Astrocyte (in vitro differentiated cells and primary cell): Measurements from ENCODE around the gene KRT12. TPM values are rescaled to one million over a fixed set of nuclear protein-coding genes. Genes with fewer than 3 reads are reported as not detected.

Experiments
- DNase-seq: peaks from one replicate; pipeline ENCODE4 v3.0.0-alpha.2; 2010; ENCODE audit warnings: low read depth
- FAIRE-seq: peaks from 2 replicates; lab custom pipeline; 2011; peaks lifted over from hg19 to GRCh38; lab: Jason Lieb, UNC
- H2AFZ ChIP-seq: 2 replicates; pipeline ENCODE4 v1.6.0; 2012; ENCODE audit warnings: low read depth, low read length, inconsistent platforms
- H3K27ac ChIP-seq: 2 replicates; pipeline ENCODE4 v1.5.1; 2011; ENCODE audit warnings: low read depth, low read length, inconsistent platforms
- H3K27me3 ChIP-seq: 2 replicates; pipeline ENCODE4 v1.6.0; 2011; ENCODE audit warnings: low read length, inconsistent platforms; ENCODE audit not compliant: insufficient read depth
- H3K36me3 ChIP-seq: 2 replicates; pipeline ENCODE4 v1.5.1; 2011; ENCODE audit warnings: low read length, inconsistent platforms; ENCODE audit not compliant: insufficient read depth
- H3K4me1 ChIP-seq: 2 replicates; pipeline ENCODE4 v1.5.1; 2011; ENCODE audit warnings: low read length, inconsistent platforms; ENCODE audit not compliant: insufficient read depth
- H3K4me2 ChIP-seq: 2 replicates; pipeline ENCODE4 v1.6.0; 2012; ENCODE audit warnings: low read length, inconsistent platforms
- H3K4me3 ChIP-seq: 2 replicates; pipeline ENCODE4 v1.5.1; 2011; ENCODE audit warnings: low read depth, mild to moderate bottlenecking, low read length, inconsistent platforms; ENCODE audit not compliant: insufficient read depth
- H3K79me2 ChIP-seq: 2 replicates; pipeline ENCODE4 v1.6.0; 2012; ENCODE audit warnings: mild to moderate bottlenecking, low read length, inconsistent platforms; ENCODE audit not compliant: insufficient read depth
- H3K9ac ChIP-seq: 2 replicates; pipeline ENCODE4 v1.6.0; 2012; ENCODE audit warnings: mild to moderate bottlenecking, low read length, inconsistent platforms
- H3K9me3 ChIP-seq: 2 replicates; pipeline ENCODE4 v1.5.1; 2012; ENCODE audit warnings: low read depth, mild to moderate bottlenecking, low read length, inconsistent platforms; ENCODE audit not compliant: insufficient read depth
- H4K20me1 ChIP-seq: 2 replicates; pipeline ENCODE4 v1.6.0; 2012; ENCODE audit warnings: low read length, inconsistent platforms; ENCODE audit not compliant: insufficient read depth
- H3K27ac Mint-ChIP-seq: one replicate; pipeline ENCODE4 v1.8.0; 2021; ENCODE audit warnings: mild to moderate bottlenecking, mixed read lengths; ENCODE audit not compliant: unreplicated experiment
- H3K27me3 Mint-ChIP-seq: one replicate; pipeline ENCODE4 v1.8.0; 2021; ENCODE audit warnings: low read depth, mixed read lengths; ENCODE audit not compliant: unreplicated experiment
- H3K36me3 Mint-ChIP-seq: one replicate; pipeline ENCODE4 v1.8.0; 2021; ENCODE audit warnings: low read depth, mixed read lengths; ENCODE audit not compliant: unreplicated experiment
- H3K4me1 Mint-ChIP-seq: one replicate; pipeline ENCODE4 v1.8.0; 2021; ENCODE audit warnings: low read depth, mixed read lengths; ENCODE audit not compliant: unreplicated experiment
- H3K4me3 Mint-ChIP-seq: one replicate; pipeline ENCODE4 v1.8.0; 2021; ENCODE audit warnings: mild to moderate bottlenecking, moderate library complexity, mixed read lengths; ENCODE audit not compliant: unreplicated experiment
- H3K9me3 Mint-ChIP-seq: one replicate; pipeline ENCODE4 v1.8.0; 2021; ENCODE audit warnings: mild to moderate bottlenecking, mixed read lengths; ENCODE audit not compliant: unreplicated experiment
- CTCF ChIP-seq: IDR thresholded peaks from 2 replicates; pipeline ENCODE4 v1.5.1; 2011; ENCODE audit warnings: low read depth, mild to moderate bottlenecking, inconsistent platforms, low read length, moderate library complexity; ENCODE audit not compliant: insufficient read depth
- EZH2 ChIP-seq: IDR thresholded peaks from 2 replicates; pipeline ENCODE4 v1.6.1; 2012; ENCODE audit warnings: mild to moderate bottlenecking, low read length, inconsistent platforms; ENCODE audit not compliant: insufficient read depth
- total RNA-seq: library from RNA; stranded (reverse); gene quantifications from 2 replicates; pipeline ENCODE4 v1.2.1, GENCODE V29; 2021

The KRT12 gene
- total RNA-seq, 1 donor from 2014 or later, result not detected

GRCh38 chr17:40818343-40818732, 48.7 kb downstream of the KRT12 start:
- TF ChIP-seq EZH2 (no peak), CTCF (no peak)
- Histone ChIP-seq H2AFZ (no peak overlapping the region), H3K27me3 (no peaks in the 10 kb centered on the region), H3K27ac (peak overlapping the region; percentile 80), H3K36me3 (peaks cover 13% of the 10 kb centered on the region), H3K4me3 (peak overlapping the region; percentile 83), H3K79me2 (peaks cover 24% of the 10 kb centered on the region), H4K20me1 (no peaks in the 10 kb centered on the region), H3K4me2 (peak overlapping the region; percentile 84), H3K9me3 (no peaks in the 10 kb centered on the region), H3K4me1 (peaks cover 7% of the 10 kb centered on the region), H3K9ac (peak overlapping the region; percentile 87)
- H3K4me3 Mint-ChIP-seq, result peak overlapping the region; percentile 92
- no peaks in the 10 kb centered on the region for H3K27me3 Mint-ChIP-seq
- FAIRE-seq (no peak), DNase-seq (no peak)
- H3K9me3 Mint-ChIP-seq, result no peaks in the 10 kb centered on the region
- H3K4me1 Mint-ChIP-seq, result peaks cover 13% of the 10 kb centered on the region
- H3K27ac Mint-ChIP-seq, result peak overlapping the region; percentile 28
- H3K36me3 Mint-ChIP-seq, result peaks cover 5% of the 10 kb centered on the region

- H4K20me1 ChIP-seq, result no peaks in the 10 kb centered on the region
- no peaks in the 10 kb centered on the region for H3K27me3 ChIP-seq
- H3K36me3 ChIP-seq, result peaks cover 13% of the 10 kb centered on the region
- H3K27ac ChIP-seq, result no peak overlapping the region
- H3K4me2 ChIP-seq, result peak overlapping the region; percentile 10
- peaks cover 7% of the 10 kb centered on the region for H3K4me1 ChIP-seq
- no peaks in the 10 kb centered on the region for H3K9me3 Mint-ChIP-seq
- H3K27me3 Mint-ChIP-seq, result peaks cover 2% of the 10 kb centered on the region
- H3K4me3 Mint-ChIP-seq, result peak overlapping the region; percentile 92
- TF ChIP-seq EZH2, result no peak
- TF ChIP-seq CTCF, result no peak
- H3K36me3 Mint-ChIP-seq, result peaks cover 5% of the 10 kb centered on the region
- H3K4me3 ChIP-seq, result no peak overlapping the region
- DNase-seq, result no peak
- FAIRE-seq, result no peak
- H2AFZ ChIP-seq, result no peak overlapping the region
- no peaks in the 10 kb centered on the region for H3K9me3 ChIP-seq
- peaks cover 24% of the 10 kb centered on the region for H3K79me2 ChIP-seq
- H3K4me1 Mint-ChIP-seq, result peaks cover 13% of the 10 kb centered on the region
- H3K9ac ChIP-seq, result no peak overlapping the region
- no peak overlapping the region for H3K27ac Mint-ChIP-seq
Measured at GRCh38 chr17:40817103-40817682, 49.8 kb downstream of the KRT12 start.

GRCh38 chr17:40816569-40816968, 50.5 kb downstream of the KRT12 start:
- peaks cover 7% of the 10 kb centered on the region for H3K4me1 ChIP-seq
- H3K79me2 ChIP-seq, result peaks cover 24% of the 10 kb centered on the region
- Mint-ChIP-seq H3K27ac (no peak overlapping the region), H3K4me3 (peak overlapping the region; percentile 92), H3K36me3 (peaks cover 5% of the 10 kb centered on the region), H3K4me1 (peaks cover 13% of the 10 kb centered on the region), H3K27me3 (peaks cover 2% of the 10 kb centered on the region), H3K9me3 (no peaks in the 10 kb centered on the region)
- no peak overlapping the region for H3K4me3 ChIP-seq
- no peak overlapping the region for H3K9ac ChIP-seq
- no peaks in the 10 kb centered on the region for H3K9me3 ChIP-seq
- TF ChIP-seq CTCF (no peak), EZH2 (no peak)
- H3K27me3 ChIP-seq, result no peaks in the 10 kb centered on the region
- no peak overlapping the region for H3K4me2 ChIP-seq
- H3K27ac ChIP-seq, result no peak overlapping the region
- H3K36me3 ChIP-seq, result peaks cover 13% of the 10 kb centered on the region
- H4K20me1 ChIP-seq, result no peaks in the 10 kb centered on the region
- H2AFZ ChIP-seq, result no peak overlapping the region
- FAIRE-seq, result no peak
- DNase-seq, result no peak
